Measurements from ENCODE around the gene RGSL1.

DNA sequence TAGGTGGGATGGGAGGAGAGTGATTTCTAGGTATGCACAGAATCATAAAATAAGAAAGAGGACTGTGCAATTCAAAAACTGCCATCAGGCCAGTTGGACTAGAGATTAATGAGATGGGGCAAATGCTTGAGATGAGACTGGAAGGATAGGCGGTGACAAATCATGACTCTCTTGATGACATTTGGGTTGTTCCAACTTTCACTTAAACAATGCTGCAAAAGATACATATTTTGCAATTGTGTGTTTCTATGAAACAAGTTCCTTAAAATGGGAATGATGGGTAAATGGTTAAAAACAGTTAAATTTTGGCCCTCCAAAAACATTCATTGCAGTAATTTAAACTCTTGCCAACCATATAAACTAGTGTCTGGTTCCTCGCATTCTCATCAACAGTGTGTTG, 84.0 kb downstream of the RGSL1 start:
- TF ChIP-seq POLR2A (IDR thresholded peaks at IDR 0.05): no peak
- TF ChIP-seq, protein P1, sequence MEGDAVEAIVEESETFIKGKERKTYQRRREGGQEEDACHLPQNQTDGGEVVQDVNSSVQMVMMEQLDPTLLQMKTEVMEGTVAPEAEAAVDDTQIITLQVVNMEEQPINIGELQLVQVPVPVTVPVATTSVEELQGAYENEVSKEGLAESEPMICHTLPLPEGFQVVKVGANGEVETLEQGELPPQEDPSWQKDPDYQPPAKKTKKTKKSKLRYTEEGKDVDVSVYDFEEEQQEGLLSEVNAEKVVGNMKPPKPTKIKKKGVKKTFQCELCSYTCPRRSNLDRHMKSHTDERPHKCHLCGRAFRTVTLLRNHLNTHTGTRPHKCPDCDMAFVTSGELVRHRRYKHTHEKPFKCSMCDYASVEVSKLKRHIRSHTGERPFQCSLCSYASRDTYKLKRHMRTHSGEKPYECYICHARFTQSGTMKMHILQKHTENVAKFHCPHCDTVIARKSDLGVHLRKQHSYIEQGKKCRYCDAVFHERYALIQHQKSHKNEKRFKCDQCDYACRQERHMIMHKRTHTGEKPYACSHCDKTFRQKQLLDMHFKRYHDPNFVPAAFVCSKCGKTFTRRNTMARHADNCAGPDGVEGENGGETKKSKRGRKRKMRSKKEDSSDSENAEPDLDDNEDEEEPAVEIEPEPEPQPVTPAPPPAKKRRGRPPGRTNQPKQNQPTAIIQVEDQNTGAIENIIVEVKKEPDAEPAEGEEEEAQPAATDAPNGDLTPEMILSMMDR (IDR thresholded peaks at IDR 0.05): no peak

Measured in Peyer's patch (tissue), 4 donors.